ENCODE results near the gene SMC4.

DNA sequence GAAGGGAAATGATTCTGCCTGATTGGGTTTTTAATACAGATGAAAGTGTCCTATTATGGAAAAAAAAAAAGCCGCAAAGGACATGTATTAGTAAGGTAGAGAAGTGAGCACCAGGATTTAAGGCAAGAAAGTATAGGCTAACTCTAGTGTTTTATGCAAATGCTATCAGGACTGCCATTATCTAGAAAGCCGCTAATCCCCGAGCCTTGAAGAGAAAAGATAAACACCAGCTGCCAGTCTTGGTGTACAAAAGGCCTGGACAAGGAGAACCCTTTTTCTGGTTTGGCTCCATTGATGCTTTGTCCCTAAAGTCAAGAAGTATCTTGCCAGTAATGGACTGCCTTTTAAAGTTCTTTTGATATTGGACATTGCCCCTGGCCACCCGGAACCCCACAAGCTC is 58.7 kb downstream of the SMC4 start:
- TF ChIP-seq EZH2 (IDR thresholded peaks at IDR 0.05; ENCODE audit: borderline replicate concordance, low read depth, low read length, severe bottlenecking): no peak
- TF ChIP-seq, protein P1, sequence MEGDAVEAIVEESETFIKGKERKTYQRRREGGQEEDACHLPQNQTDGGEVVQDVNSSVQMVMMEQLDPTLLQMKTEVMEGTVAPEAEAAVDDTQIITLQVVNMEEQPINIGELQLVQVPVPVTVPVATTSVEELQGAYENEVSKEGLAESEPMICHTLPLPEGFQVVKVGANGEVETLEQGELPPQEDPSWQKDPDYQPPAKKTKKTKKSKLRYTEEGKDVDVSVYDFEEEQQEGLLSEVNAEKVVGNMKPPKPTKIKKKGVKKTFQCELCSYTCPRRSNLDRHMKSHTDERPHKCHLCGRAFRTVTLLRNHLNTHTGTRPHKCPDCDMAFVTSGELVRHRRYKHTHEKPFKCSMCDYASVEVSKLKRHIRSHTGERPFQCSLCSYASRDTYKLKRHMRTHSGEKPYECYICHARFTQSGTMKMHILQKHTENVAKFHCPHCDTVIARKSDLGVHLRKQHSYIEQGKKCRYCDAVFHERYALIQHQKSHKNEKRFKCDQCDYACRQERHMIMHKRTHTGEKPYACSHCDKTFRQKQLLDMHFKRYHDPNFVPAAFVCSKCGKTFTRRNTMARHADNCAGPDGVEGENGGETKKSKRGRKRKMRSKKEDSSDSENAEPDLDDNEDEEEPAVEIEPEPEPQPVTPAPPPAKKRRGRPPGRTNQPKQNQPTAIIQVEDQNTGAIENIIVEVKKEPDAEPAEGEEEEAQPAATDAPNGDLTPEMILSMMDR (IDR thresholded peaks at IDR 0.05; ENCODE audit: borderline replicate concordance, extremely low read depth, low read length, poor library complexity, severe bottlenecking): no peak

Data from DND-41 (cell line).